ENCODE measurements around the gene PDYN. TPM values are rescaled to one million over a fixed set of nuclear protein-coding genes. Genes with fewer than 3 reads are reported as not detected.

PDYN gene
- total RNA-seq, 1 donor from 2014 or later = not detected

- Histone ChIP-seq H3K9me3 (replicated peaks) (no peaks in the 10 kb centered on the region), H3K36me3 (no peaks in the 10 kb centered on the region), H3K4me3 (no peak overlapping the region), H3K27me3 (ENCODE audit: low read depth) (peaks cover 37% of the 10 kb centered on the region), H3K27ac (replicated peaks) (no peak overlapping the region), H3K4me1 (peaks cover 15% of the 10 kb centered on the region)
- no peak for DNase-seq
- intact Hi-C loops (cut with micrococcal nuclease) = no loop called here
- no peak for TF ChIP-seq CTCF (IDR thresholded peaks at IDR 0.05; ENCODE audit: borderline replicate concordance)
Measured at GRCh38 chr20:1951436-1952115, 42.3 kb downstream of the PDYN start.

- intact Hi-C loops (cut with micrococcal nuclease) = no loop called here
- Histone ChIP-seq H3K9me3 (replicated peaks) (no peaks in the 10 kb centered on the region), H3K4me1 (peaks cover 15% of the 10 kb centered on the region), H3K4me3 (no peak overlapping the region), H3K36me3 (no peaks in the 10 kb centered on the region), H3K27me3 (ENCODE audit: low read depth) (peaks cover 38% of the 10 kb centered on the region), H3K27ac (replicated peaks) (no peak overlapping the region)
- TF ChIP-seq CTCF (IDR thresholded peaks at IDR 0.05; ENCODE audit: borderline replicate concordance) = no peak
- no peak for DNase-seq
Measured at GRCh38 chr20:1950836-1951235, 43.0 kb downstream of the PDYN start.

- H3K27ac ChIP-seq (replicated peaks) = peak overlapping the region; percentile 15
- H3K4me1 ChIP-seq = peaks cover 18% of the 10 kb centered on the region
Measured at GRCh38 chr20:1949347-1950100, 44.3 kb downstream of the PDYN start.

GRCh38 chr20:1947535-1947846 is 46.4 kb downstream of the PDYN start:
- Histone ChIP-seq H3K27me3 (ENCODE audit: low read depth) (peaks cover 44% of the 10 kb centered on the region), H3K27ac (replicated peaks) (no peak overlapping the region), H3K4me1 (peaks cover 18% of the 10 kb centered on the region), H3K4me3 (peak overlapping the region; percentile 54), H3K9me3 (replicated peaks) (no peaks in the 10 kb centered on the region), H3K36me3 (no peaks in the 10 kb centered on the region)
- no peak for TF ChIP-seq CTCF (IDR thresholded peaks at IDR 0.05; ENCODE audit: borderline replicate concordance)
- DNase-seq = no peak
- intact Hi-C loops (cut with micrococcal nuclease) = no loop called here

More at GRCh38 chr20:1949347-1950100, 44.3 kb downstream of the PDYN start:
- no peak for DNase-seq
- Histone ChIP-seq H3K36me3 (no peaks in the 10 kb centered on the region), H3K9me3 (replicated peaks) (no peaks in the 10 kb centered on the region), H3K4me3 (no peak overlapping the region), H3K27me3 (ENCODE audit: low read depth) (peaks cover 40% of the 10 kb centered on the region)
- TF ChIP-seq CTCF (IDR thresholded peaks at IDR 0.05; ENCODE audit: borderline replicate concordance) = no peak
- intact Hi-C loops (cut with micrococcal nuclease) = no loop called here

- Histone ChIP-seq H3K4me1 (peaks cover 18% of the 10 kb centered on the region), H3K27me3 (ENCODE audit: low read depth) (peaks cover 44% of the 10 kb centered on the region), H3K36me3 (no peaks in the 10 kb centered on the region), H3K4me3 (peak overlapping the region; percentile 54), H3K27ac (replicated peaks) (no peak overlapping the region), H3K9me3 (replicated peaks) (no peaks in the 10 kb centered on the region)
- intact Hi-C loops (cut with micrococcal nuclease) = no loop called here
- DNase-seq = peak; percentile 31
- TF ChIP-seq CTCF (IDR thresholded peaks at IDR 0.05; ENCODE audit: borderline replicate concordance) = no peak
Measured at GRCh38 chr20:1946762-1947534, 46.9 kb downstream of the PDYN start.
